GM21723 (cell line): ENCODE measurements around the gene SBSN.

Source experiments
- ATAC-seq: cut with Tn5 transposase; IDR thresholded peaks from one replicate; pipeline ENCODE4 v1.9.1; 2021; ENCODE audit warnings: mild to moderate bottlenecking, moderate library complexity; ENCODE audit not compliant: unreplicated experiment

SBSN gene

GRCh38 chr19:35533822-35534392 lies 5.8 kb upstream of the SBSN start:
- ATAC-seq, result no peak

- ATAC-seq, result no peak
These were observed 5.2 kb upstream of the SBSN start, which contains the start of gene GAPDHS for GRCh38 chr19:35533201-35533821. Gene GAPDHS, plus strand, starts transcription at chr19:35533456. Its CDS starts 72 bp downstream, at chr19:35533528.

DNA sequence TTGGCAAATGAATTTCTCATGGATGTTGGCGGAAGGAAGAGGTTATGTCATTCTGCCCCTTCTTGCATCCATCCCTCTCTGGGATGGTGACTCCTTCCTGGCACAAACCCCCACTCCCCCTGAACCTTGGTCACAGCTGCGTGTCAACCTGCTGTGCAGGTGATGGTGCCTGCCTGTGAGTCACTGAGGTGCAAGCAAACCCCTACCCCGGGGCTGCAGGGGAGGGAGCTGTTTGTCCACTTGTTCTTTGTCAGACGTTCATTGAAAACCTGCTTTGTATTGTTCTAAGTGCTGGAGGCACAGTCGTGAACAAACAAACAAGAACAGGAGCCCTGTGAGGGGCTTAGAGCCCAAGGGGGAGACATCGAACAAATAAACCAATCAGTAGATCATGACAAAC lies 3.2 kb upstream of the SBSN start:
- no peak for ATAC-seq

DNA sequence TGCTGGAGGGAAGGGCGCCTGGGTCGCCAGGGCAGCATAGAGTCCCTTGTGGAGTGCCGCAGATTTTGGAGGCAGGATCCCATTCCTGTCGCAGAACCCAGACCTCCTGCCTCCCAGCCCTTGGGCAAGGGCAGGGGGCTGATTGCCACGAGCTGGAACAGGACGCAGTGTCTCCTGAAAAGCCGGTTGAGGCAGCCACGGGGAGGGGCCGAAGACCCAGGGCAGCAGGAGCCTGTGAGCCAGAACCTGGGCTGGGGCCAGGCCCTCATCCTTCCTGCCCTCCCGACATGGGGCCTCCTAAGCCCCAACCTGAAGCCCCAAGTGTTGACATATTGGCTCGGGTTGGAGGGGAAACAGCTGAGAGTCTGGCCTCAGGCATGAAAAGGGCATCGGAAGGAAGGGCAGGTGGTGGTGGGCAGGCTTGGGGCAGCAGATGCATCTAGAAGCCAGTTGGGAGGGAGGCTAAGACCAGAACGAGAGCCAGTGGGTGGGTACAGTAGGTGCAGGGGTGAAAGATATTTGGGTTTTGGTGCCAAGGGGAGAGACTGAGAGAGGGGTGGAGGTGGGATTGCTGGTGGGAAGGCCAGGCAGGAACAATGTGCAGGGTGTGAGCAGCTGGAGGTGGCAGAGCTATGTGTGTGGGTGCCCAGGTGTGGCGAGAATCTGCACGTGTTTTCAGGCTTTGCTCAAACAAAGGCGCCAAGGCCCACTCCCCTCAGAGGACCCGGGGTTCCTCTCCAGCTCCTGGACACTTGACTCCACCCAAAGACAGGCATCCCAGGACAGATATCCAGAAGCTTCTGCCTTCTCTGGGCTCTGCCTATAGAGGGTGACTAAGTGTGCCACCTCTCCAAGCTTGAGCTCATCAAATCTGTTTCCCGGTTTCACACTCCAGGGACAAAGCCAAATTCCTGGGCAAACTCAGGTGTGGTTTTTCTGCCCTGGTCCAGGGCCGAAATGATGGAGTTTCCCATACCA lies 1.4 kb upstream of the SBSN start:
- no peak for ATAC-seq

- ATAC-seq, result no peak
These were observed 2.2 kb downstream of the SBSN start for GRCh38 chr19:35525873-35526272.

DNA sequence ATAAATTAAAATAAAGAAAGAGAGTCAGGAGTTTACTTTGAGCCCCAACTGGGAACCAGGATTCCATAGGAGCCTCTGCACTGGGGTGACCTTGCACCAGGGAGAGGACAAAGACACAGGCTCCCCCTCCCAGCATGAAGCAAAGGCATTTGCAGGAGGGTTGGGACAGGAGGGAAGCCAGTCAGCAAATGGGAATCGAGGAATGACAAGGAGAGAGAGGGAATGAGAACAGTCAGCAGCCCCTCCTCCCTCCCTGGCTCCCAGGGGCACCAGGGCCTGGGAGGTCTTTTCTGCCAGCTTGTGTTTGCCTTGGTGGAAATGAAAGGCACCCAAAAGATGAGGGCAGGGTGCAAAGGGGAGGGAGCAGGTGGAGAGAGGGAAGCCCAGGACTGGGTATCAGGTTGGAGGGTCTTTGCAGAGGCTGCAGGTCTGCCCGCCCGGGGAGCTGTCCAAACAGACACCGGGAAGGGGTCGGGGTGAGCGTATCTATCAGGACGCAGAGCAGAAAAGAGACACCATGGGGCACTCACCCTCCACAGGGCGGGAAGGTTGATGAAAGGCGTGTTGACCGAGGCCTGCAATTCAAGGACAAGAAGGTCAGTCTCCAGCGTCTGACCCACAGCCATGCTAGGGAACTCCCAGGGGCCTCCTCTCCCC lies 3.8 kb downstream of the SBSN start:
- no peak for ATAC-seq

GRCh38 chr19:35522745-35523327 lies 5.3 kb downstream of the SBSN start:
- ATAC-seq, result no peak

DNA sequence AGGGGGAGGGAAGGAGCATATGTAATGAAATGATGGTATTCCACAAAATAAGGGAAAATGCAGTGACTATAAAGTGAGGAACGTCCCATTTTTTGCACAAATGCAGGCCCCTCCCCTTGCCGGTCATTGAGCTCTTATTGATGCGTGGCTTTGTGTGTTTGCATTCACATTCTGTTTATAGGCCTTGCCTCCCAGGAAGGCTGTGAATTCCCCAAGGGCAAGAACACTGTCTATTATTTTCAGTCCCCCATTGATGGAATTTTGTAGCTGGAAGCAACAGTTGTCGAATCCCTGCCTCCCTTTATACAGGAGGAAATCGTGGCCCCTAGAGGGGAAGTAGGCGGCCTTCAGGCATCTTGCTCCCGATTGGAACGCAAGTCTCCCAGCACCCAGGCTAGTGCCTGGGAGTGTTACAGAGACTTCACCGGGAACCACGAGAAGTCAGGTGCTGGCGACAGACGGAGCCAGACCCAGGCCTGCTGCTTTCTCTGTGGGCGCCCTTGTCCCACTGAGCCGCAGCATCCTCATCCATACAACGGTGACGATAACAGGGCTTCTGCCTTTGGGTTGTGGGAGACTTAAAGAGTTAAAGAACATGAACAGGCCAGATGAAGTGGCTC lies 6.9 kb downstream of the SBSN start:
- ATAC-seq, result no peak

DNA sequence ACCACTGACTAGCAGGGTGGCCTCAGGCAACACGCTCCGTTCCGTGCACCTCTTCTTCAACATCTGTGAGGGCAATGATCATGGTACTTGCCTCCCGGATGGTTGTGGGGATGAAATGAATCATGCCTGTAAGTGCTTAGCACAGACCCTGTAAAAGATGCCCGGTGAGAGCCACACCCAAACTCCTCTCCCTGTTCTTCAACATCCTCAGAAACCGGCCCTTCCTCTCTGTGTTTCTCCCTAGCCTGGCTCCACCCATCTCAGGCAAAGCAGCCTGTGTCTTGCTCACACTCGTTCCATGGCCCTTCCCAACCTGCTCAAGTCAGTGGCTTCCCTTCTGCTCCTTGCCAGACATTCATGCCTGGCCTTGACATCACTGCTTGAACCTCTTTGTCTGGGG lies 8.8 kb downstream of the SBSN start:
- no peak for ATAC-seq

- no peak for ATAC-seq
These were observed 9.8 kb downstream of the SBSN start for GRCh38 chr19:35518313-35518712.

GRCh38 chr19:35517342-35517741 lies 10.8 kb downstream of the SBSN start:
- ATAC-seq, result no peak

DNA sequence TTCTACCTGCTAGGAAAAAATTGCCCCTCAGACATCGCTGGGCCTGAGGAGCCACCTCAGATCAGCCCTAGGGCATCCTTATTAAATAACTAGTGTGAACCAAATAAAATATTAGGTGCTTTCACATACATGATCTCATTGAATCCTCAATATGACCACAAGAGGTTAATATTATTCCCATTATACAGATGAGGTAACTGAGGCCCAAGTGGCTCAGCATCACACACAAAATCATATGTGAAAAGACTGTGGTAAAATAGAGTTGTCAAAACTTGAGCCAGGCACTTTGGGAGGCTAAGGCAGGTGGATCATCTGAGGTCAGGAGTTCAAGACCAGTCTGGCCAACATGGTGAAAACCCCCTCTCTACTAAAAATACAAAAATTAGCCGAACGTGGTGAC lies 11.8 kb downstream of the SBSN start:
- ATAC-seq, result no peak

DNA sequence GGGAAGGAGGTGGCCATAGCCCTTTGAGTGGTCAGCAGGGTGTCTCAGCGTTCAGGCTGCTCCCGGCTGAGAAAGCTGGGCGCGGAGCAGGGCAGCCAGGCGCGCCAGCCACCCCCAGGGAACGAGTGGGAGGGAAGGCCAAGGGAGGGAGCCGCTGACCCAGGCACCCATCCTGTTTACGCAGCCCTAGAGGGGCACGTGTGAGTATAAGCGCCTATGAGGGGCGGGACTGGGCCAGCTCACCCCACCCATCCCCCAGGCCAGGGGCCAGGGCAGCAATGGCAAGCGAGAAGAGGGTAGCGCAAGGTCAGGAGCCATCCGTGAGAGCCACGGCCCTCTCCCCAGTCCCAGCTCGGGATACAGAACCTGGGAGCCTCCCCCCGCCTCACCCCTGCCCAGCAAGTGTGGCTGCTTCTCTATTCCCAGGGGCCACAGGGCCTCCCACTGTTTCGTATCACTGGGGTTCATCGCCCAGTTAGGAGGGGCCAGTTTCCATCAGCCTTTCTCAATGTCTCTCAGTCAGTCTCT lies 13.8 kb downstream of the SBSN start:
- ATAC-seq, result no peak

GRCh38 chr19:35513628-35514281 lies 14.4 kb downstream of the SBSN start, which contains the start of gene DMKN:
Gene DMKN, minus strand, starts transcription at chr19:35513649. Its CDS starts 174 bp downstream, at chr19:35513475.
- no peak for ATAC-seq

DNA sequence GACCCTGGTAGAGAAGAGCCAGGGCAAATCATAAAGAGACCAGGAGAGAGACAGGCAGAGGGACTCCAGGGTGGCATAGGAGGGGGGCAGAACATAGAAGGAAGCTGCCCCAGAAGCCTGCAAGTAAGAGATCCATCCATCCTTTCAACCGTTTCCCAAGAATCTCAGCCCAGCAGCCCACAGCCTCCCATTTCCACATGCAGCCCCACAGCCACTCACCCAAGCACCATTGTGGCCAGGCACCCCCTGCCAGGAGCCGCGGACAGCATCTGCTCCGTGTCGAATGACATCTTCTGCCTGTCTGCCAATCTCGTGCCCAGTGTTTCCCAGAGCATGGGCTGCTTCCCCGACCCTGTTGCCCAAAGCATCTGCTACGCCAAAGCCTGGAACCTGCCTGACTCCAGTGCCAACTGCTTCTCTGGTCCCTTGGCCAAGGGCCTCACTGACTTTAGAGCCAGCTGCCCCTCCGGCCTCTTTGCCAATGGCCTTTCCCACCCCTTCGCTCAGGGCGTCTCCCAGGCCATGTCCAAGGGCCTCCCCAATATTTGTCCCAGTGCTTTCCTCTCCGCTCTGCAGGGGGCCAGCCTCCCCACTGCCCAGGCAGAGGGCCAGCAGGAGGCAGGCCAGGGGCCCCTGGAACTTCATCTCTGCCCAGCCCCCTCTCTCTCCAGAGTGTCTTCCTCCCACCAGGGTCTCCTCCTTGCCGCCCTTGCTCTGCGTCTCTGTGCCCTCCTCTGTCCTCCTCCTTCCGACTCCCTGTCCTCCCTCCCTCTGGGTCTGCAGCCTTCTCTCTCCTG lies 15.1 kb downstream of the SBSN start:
- no peak for ATAC-seq

DNA sequence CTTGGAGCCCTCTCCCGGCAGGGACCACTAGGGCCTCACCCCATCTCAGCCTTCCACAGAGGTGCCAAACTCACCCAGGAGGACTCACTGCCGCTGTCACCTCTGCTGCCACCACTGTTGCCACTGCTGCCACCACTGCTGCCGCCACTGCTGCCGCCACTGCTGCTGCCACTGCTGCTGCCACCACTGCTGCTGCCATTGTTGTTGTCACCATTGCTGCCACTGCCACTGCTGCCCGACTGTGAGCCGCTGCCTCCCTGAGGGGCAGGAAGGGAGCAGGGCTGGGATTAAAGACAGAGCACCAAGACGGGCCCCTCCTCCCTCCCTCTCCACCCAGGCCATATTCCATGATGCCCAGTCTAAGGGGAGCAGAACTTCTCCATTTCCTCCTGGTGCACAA lies 16.8 kb downstream of the SBSN start:
- ATAC-seq, result no peak

DNA sequence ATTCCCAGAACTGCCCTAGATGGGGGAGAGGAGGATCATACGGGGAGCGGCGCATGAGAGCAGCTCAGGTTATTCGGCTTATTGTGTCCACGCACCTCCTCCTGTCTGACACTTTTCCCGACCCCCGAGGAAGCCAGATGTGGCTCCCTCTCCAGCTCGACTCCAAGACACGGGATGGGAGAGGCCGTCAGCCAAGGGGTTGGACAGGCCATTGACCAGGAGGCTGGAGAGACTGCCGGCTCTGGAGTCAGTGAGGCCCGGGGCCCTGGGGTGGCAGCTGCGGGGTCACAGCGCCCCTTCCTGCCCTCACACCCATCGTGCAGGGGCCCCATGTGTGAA lies 17.5 kb downstream of the SBSN start:
- no peak for ATAC-seq

GRCh38 chr19:35509861-35510625 lies 18.1 kb downstream of the SBSN start:
- no peak for ATAC-seq
